Spleen (tissue), 7 donors: ENCODE results near the gene FAM151A.

ENCODE experiments used
- POLR2A ChIP-seq, 3 donors: fragments of 450-650 bp; IDR thresholded peaks; one replicate each; pipeline ENCODE4 v1.5.1; 2017; ENCODE audit warnings: antibody characterized with exemption in 3 of 3, mild to moderate bottlenecking in 1 of 3
- TF ChIP-seq, protein P1 (sequence below), 11 experiments: fragments of 200-600 bp in 7 of 11; fragments of 450-650 bp in 4 of 11; sonication (generic) in 4 of 11; IDR thresholded peaks in 8 of 11; conservative IDR thresholded peaks in 3 of 11; 1 replicate in 7 of 11; 2 replicates in 4 of 11; pipeline versions ENCODE4 v1.4.0 to v1.8.0; 2016 to 2021; ENCODE audit warnings: antibody characterized with exemption in 11 of 11, inconsistent platforms in 4 of 11, mild to moderate bottlenecking in 1 of 11
- donor health status: DM: no; HTN: no; CAD: no; lungs with moderate emphysema.
- donor health status: DM: no; HTN: no; CAD: no.
- donor health status: DM: no; HTN: no; CAD: no.

DNA sequence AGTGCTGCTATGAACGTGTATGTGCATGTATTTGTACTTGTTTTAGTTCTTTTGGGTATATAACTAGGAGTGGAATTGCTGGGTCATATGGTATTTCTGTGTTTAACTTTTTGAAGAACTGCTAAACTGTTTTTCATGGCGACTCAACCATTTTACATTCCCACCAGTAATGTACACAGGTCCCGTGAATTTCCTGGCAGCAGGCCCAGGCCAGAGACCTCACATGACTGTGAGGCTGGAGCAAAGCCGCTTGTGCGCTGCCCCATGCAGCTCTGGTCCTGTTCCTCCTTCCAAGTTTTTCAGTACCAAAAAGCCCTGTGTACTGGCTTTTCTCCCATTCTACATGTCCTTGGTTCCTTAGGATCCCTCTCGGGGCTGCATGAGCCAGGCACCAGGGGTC, 45.7 kb downstream of the FAM151A start:
- TF ChIP-seq, protein P1, sequence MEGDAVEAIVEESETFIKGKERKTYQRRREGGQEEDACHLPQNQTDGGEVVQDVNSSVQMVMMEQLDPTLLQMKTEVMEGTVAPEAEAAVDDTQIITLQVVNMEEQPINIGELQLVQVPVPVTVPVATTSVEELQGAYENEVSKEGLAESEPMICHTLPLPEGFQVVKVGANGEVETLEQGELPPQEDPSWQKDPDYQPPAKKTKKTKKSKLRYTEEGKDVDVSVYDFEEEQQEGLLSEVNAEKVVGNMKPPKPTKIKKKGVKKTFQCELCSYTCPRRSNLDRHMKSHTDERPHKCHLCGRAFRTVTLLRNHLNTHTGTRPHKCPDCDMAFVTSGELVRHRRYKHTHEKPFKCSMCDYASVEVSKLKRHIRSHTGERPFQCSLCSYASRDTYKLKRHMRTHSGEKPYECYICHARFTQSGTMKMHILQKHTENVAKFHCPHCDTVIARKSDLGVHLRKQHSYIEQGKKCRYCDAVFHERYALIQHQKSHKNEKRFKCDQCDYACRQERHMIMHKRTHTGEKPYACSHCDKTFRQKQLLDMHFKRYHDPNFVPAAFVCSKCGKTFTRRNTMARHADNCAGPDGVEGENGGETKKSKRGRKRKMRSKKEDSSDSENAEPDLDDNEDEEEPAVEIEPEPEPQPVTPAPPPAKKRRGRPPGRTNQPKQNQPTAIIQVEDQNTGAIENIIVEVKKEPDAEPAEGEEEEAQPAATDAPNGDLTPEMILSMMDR (IDR thresholded peaks at IDR 0.05 in 8 of 11, conservative IDR thresholded peaks at IDR 0.05 in 3 of 11), result no peak
- TF ChIP-seq POLR2A (IDR thresholded peaks at IDR 0.05), result no peak
